Right forelimb (tissue), 1 donor: ENCODE measurements around the gene NTN1.

ENCODE experiments used
- DNase-seq: peaks from one replicate; pipeline ENCODE4 v3.0.0-alpha.2; 2018

Gene NTN1

GRCh38 chr17:9236286-9237052 is 215.2 kb downstream of the NTN1 start:
- DNase-seq: no peak

GRCh38 chr17:9237053-9237410 is 215.7 kb downstream of the NTN1 start:
- no peak for DNase-seq

GRCh38 chr17:9237661-9238301 is 216.5 kb downstream of the NTN1 start:
- DNase-seq: no peak

- DNase-seq: no peak
Measured at GRCh38 chr17:9238340-9239245, 217.3 kb downstream of the NTN1 start.

- DNase-seq: no peak
Measured at GRCh38 chr17:9239246-9239792, 218.0 kb downstream of the NTN1 start.

GRCh38 chr17:9239793-9240658 is 218.7 kb downstream of the NTN1 start:
- peak; percentile 89 for DNase-seq

GRCh38 chr17:9240659-9241370 is 219.5 kb downstream of the NTN1 start:
- DNase-seq: peak; percentile 93

- DNase-seq: peak; percentile 82
Measured at GRCh38 chr17:9241371-9241712, 220.0 kb downstream of the NTN1 start.

GRCh38 chr17:9241774-9242496 is 220.6 kb downstream of the NTN1 start:
- no peak for DNase-seq

GRCh38 chr17:9242497-9242881 is 221.2 kb downstream of the NTN1 start:
- no peak for DNase-seq

- DNase-seq: no peak
Measured at GRCh38 chr17:9242983-9243382, 221.7 kb downstream of the NTN1 start.

GRCh38 chr17:9244066-9245052 is 223.0 kb downstream of the NTN1 start:
- DNase-seq: no peak

- DNase-seq: no peak
Measured at GRCh38 chr17:9247401-9247938, 226.2 kb downstream of the NTN1 start.

- DNase-seq: no peak
Measured at GRCh38 chr17:9249245-9249953, 228.1 kb downstream of the NTN1 start.

- no peak for DNase-seq
Measured at GRCh38 chr17:9251273-9251672, 230.0 kb downstream of the NTN1 start.

GRCh38 chr17:9253308-9253707 is 232.0 kb downstream of the NTN1 start:
- no peak for DNase-seq

- DNase-seq: no peak
Measured at GRCh38 chr17:9254841-9255240, 233.5 kb downstream of the NTN1 start.

GRCh38 chr17:9255833-9256232 is 234.5 kb downstream of the NTN1 start:
- no peak for DNase-seq

GRCh38 chr17:9256361-9256750 is 235.0 kb downstream of the NTN1 start:
- no peak for DNase-seq
